PFSK-1 (cell line): ENCODE measurements around the gene BCL11A.
A peak's percentile ranks its signal among the peaks of the same experiment; 100 is the strongest.

Source experiments
- FOXP2 ChIP-seq: optimal IDR thresholded peaks from 2 replicates; pipeline ENCODE3; 2011; ENCODE audit warnings: borderline replicate concordance, control low read depth, inconsistent platforms; ENCODE audit not compliant: insufficient read depth; ENCODE audit errors: extremely low read length, extremely low read depth
- POLR2AphosphoS5 ChIP-seq: IDR thresholded peaks from 2 replicates; pipeline ENCODE4 v1.6.1; 2012; ENCODE audit warnings: low read depth, mild to moderate bottlenecking, control low read depth, low read length, moderate library complexity
- REST ChIP-seq, 2 experiments: IDR thresholded peaks; 2 replicates each; pipeline versions ENCODE4 v1.6.1 to v1.8.0; 2011 to 2012; ENCODE audit warnings: low read depth in 2 of 2, low read length in 2 of 2, control low read depth in 1 of 2, inconsistent platforms in 1 of 2, mild to moderate bottlenecking in 1 of 2, moderate library complexity in 1 of 2; ENCODE audit not compliant: insufficient read depth in 1 of 2
- SIN3A ChIP-seq: IDR thresholded peaks from 2 replicates; pipeline ENCODE4 v1.6.1; 2012; ENCODE audit warnings: mild to moderate bottlenecking, low read length, moderate library complexity, borderline replicate concordance; ENCODE audit not compliant: insufficient read depth
- TAF1 ChIP-seq: IDR thresholded peaks from 2 replicates; pipeline ENCODE4 v1.6.1; 2012; ENCODE audit warnings: low read length, control low read depth, borderline replicate concordance; ENCODE audit not compliant: insufficient read depth

The BCL11A gene

GRCh38 chr2:60585276-60585675, 31.8 kb upstream of the BCL11A start:
- TF ChIP-seq SIN3A (no peak), REST (IDR thresholded peaks at IDR 0.05; ENCODE audit: insufficient read depth in 1 of 2, low read depth in 2 of 2, low read length in 2 of 2) (no peak), TAF1 (no peak), FOXP2 (no peak), POLR2AphosphoS5 (no peak)

- TF ChIP-seq REST (IDR thresholded peaks at IDR 0.05; ENCODE audit: insufficient read depth in 1 of 2, low read depth in 2 of 2, low read length in 2 of 2) = no peak
- no peak for TF ChIP-seq SIN3A
- TF ChIP-seq POLR2AphosphoS5 = no peak
- TF ChIP-seq TAF1 = no peak
- no peak for TF ChIP-seq FOXP2
Observed at GRCh38 chr2:60583604-60584003, 30.1 kb upstream of the BCL11A start.

GRCh38 chr2:60581433-60582282, 28.2 kb upstream of the BCL11A start:
- peak; percentile 86 for TF ChIP-seq FOXP2
- no peak for TF ChIP-seq SIN3A

- TF ChIP-seq REST (IDR thresholded peaks at IDR 0.05; ENCODE audit: insufficient read depth in 1 of 2, low read depth in 2 of 2, low read length in 2 of 2) (no peak), SIN3A (no peak), TAF1 (no peak)
Observed at GRCh38 chr2:60577682-60578283, 24.3 kb upstream of the BCL11A start.

- TF ChIP-seq FOXP2 (no peak), SIN3A (no peak), TAF1 (no peak), REST (IDR thresholded peaks at IDR 0.05; ENCODE audit: insufficient read depth in 1 of 2, low read depth in 2 of 2, low read length in 2 of 2) (no peak), POLR2AphosphoS5 (no peak)
Observed at GRCh38 chr2:60573251-60573650, 19.8 kb upstream of the BCL11A start.
